ENCODE results near the gene MARCHF5.

DNA sequence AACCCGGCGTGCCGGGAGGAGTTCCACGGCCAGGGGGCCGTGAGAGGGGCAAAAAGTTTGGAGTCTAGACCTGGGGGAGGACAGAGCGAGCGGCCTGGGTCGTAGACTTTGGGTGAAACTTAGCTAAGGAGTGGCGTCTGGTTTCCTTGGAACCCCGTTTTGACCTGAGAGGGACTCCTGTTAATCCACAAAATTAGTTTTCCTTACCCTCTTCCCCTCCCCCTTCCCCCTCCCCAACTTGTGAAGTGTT is 574 bp downstream of the MARCHF5 start:
- TF ChIP-seq SUZ12 (IDR thresholded peaks at IDR 0.05; ENCODE audit: low read length) (no peak), FOSL1 (IDR thresholded peaks at IDR 0.05; ENCODE audit: insufficient read depth, low read depth, low read length) (no peak), TAF1 (IDR thresholded peaks at IDR 0.05; ENCODE audit: low read depth, low read length) (no peak)
- TF ChIP-seq, protein P1, sequence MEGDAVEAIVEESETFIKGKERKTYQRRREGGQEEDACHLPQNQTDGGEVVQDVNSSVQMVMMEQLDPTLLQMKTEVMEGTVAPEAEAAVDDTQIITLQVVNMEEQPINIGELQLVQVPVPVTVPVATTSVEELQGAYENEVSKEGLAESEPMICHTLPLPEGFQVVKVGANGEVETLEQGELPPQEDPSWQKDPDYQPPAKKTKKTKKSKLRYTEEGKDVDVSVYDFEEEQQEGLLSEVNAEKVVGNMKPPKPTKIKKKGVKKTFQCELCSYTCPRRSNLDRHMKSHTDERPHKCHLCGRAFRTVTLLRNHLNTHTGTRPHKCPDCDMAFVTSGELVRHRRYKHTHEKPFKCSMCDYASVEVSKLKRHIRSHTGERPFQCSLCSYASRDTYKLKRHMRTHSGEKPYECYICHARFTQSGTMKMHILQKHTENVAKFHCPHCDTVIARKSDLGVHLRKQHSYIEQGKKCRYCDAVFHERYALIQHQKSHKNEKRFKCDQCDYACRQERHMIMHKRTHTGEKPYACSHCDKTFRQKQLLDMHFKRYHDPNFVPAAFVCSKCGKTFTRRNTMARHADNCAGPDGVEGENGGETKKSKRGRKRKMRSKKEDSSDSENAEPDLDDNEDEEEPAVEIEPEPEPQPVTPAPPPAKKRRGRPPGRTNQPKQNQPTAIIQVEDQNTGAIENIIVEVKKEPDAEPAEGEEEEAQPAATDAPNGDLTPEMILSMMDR (IDR thresholded peaks at IDR 0.05; ENCODE audit: control extremely low read depth in 1 of 3, insufficient read depth in 1 of 3, low read depth in 1 of 3, low read length in 3 of 3): no peak
- TF ChIP-seq, protein P2, sequence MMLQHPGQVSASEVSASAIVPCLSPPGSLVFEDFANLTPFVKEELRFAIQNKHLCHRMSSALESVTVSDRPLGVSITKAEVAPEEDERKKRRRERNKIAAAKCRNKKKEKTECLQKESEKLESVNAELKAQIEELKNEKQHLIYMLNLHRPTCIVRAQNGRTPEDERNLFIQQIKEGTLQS (IDR thresholded peaks at IDR 0.05; ENCODE audit: insufficient read depth, low read depth, low read length): no peak

Measured in H1 (cell line).